ENCODE measurements around the gene FAM222B.
"Not testable (repeated sequence)": the region's sequence is repeated elsewhere in the genome, so short reads cannot be mapped to it uniquely, and the experiment has no call there.

Gene FAM222B

DNA sequence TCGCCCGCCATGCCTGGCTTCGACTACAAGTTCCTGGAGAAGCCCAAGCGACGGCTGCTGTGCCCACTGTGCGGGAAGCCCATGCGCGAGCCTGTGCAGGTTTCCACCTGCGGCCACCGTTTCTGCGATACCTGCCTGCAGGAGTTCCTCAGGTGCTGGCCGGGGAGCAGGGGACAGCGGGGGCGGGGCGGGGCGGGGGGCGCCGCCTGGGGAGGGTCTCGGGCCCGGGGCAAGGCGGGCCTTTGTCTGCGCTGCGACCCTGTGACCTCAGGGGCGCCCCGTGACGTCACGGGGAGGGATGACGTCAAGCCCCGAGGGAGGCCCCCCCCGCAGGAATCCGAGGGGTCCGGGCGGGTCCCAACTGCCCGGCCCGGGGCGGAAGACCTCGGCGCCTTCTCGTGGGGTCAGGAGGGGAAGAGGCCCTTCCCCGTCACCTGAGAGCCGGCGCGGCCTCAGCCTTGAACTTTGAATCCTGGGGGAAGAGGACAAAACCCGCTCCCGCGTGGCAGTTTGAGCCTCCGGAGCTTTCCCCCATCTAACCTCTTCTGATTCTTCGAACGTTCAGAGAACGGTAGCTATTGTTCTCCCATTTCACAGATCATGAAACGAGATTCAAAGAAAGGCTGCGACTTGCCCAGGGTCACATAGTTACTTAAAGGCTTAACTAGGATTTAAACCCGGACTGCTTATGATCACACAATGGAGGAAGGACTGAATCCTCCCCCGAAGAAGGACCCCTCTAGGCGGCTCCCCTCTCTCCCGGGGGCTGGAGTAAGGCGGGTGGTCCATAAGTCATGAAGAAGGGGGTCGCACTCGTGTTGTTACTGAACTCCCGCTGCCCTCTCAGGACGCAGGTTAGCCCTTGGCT, 98.3 kb downstream of the FAM222B start:
- peak; percentile 79 for DNase-seq

DNA sequence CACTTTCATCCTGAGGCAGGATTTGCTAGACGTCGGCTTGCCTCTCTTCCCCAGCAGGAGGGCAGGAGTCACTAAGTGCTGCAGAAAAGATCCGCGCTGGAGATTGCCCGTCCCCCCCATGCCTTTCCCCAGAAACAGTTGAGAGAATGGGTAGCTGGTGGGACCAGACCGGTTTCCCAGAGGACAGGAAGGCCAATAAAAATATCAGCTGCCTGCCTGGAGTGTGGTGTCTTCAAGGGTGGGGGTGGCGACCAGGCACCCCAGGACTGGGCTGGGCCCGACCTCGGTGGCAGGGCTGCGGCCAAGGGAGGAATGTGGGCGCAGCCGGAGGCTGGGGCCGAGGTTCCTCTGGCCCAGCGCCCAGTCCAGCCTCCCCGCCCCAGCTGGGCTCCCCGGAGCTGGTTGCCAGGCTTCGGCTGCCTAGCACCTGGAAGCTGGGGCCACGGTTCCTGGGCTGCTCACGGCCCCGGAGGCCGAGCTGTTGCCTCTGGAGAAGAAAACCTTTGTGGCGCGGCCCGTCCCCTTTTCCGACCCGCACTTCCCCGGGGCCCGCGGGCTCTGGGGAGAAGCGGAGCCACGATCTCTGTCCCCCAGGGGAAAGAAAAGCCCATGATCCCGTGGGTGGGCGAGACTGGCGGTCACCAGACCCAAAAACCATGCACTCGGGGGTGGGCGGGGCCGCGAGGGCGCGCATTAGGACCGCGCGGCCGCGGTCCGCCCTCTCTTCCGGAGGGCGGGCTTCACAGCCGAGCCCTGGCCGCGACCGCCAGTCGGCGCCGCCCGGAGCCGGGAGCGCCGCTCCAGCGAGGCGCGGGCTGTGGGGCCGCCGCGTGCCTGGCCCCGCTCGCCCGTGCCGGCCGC, 99.1 kb downstream of the FAM222B start, which contains the start of gene TRAF4:
TSS of gene TRAF4 (plus strand) at position 769 of the 861 bp plus-strand sequence. CDS start 102 bp downstream, outside the sequence.
- DNase-seq = peak; percentile 85

DNA sequence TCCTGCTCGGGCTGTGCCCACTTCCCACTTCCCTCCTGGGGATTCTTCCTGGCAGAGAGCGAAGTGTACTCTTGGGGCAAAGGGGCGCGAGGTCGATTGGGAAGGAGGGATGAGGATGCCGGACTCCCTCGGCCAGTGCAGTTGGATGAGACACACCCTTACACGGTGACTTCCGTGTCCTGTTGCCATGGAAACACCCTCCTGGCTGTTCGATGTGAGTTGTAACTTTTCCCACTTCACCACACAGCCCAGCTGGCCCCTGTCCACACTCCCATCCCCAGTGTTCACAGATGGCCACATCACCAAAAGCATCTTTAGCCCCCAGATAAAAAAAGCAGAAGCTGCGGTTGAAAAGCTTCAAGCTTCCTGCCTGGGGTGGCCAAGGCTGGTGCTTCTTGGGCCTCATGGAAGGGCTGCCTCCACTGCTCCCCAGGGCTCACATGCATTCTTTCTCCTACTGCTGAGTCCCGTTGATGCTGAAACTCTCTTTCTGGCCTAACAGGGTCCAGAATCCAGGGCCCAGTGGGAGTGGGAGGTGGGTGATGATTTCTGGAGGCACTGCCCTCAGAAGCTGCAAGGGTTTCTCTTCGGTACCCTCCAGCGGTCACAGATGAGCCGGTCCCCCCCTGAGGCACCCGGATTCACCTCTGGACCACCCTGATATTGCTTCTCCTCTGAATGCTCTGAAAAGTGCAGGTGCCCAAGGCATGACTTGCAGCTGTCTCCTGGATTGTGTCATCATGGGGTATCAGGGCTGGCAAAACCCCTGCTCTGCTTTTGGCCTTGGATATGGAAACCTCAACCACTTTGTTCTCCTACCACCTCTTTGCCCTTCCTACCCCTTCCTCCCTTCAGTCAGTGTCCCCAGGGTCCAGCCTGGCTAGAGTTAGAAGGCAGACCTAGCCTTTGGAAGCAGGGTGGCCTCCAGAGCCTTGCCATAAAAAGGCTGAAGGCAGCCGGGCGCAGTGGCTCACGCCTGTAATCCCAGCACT, 100.9 kb downstream of the FAM222B start:
- DNase-seq = no peak

DNA sequence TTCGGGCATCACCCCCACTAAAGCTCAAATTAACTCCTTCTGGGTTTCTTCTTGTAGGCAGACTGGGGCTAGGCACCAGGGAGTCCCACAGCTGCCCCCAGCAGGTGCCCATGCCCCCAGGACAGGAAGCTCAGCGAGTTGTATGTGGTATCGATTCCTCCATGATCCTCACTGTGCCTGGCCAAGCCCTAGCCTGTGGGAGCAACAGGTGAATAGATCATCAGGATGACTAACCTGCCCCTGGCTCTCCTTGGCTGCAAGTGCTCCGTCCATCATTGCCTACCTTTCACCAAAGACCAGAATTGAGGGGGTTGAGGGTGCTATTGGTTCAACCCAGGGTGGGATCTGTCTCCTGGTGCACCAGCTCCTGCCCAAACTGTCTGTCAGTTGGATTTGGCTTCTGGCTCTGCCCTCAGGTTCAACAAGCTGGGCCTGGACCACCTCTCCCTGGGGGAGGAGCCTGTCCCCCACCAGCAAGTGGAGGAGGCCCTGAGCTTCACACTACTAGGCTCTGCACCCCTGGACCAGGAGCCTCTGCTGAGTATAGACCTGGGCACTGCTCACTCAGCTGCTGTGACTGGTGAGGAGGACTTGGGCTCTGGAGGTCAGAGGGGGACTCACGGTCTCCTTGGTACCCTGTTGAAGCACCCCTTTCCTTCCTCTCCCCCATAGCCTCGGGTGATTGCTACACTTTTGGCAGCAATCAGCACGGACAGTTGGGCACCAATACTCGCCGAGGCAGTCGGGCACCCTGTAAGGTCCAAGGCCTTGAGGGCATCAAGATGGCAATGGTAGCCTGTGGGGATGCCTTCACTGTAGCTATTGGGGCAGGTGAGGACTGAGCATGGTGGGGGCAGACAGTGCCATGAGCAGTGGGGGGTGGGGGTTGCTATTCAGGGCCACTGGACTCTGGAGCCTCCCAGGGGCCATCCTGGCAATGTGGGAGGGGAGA, 101.9 kb downstream of the FAM222B start:
- no peak for DNase-seq

DNA sequence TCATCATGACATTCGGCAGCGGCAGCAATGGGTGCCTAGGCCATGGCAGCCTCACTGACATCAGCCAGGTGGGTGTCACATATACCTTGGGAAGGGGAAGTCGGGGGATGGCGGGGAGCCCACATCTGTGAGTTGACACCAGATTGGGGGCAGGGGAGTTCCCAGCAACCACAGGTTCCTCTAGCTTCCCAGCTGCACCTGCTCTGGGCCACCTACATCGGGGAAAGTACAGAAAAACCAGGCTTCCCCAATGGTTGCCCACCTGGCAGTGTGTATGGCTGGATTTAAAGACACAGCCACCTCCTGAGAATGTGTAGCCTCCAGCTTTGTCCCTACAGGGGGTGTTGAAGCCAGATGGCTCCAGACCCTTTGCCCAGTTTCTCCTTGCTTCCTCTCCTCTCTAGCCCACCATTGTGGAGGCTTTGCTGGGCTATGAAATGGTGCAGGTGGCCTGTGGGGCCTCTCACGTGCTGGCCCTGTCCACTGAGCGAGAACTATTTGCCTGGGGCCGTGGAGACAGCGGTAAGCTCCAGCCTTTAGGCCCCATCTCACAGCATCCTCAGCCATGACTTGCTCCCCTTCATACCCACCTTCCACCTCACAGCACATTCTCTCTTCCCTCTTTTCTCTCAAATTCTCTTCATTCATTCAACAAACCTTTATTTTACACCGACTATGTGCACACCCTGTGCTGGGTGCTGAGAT, 103.8 kb downstream of the FAM222B start:
- no peak for DNase-seq

DNA sequence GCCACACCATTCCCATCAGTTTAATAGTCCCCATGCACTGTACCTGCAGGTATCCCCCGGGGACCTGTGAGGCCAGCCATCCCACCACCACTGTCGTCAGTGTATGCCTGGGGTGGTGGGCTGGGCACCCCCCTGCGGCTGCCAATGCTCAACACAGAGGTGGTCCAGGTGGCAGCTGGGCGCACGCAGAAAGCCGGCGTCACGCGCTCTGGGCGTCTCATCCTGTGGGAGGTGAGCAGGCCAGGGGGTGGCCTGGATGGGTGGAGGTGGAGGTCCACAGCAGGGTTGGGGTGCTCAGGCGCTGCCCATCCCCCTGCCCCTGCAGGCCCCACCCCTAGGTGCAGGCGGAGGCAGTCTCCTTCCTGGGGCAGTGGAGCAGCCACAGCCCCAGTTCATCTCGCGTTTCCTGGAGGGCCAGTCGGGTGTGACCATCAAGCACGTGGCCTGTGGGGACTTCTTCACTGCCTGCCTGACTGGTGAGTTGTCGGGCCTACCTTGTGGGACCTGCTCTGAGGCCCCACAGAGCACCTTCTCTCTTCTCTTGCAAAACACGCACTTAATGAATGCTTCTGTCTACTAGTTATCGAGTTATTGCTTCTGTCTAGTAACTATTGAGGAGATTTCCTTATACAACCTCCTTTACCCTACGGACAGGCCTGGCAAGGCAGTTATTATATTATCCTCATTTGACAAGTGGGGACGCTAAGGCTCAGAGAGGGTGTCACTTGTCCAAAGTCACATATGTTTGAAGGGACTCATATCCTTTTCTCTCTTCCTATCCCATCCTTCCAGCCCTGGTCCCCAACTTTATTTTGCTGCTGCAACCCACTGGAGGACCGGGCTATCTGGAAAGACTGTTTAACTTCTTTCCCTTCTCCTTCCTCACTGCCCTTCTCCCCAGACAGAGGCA, 104.6 kb downstream of the FAM222B start:
- DNase-seq = no peak

DNA sequence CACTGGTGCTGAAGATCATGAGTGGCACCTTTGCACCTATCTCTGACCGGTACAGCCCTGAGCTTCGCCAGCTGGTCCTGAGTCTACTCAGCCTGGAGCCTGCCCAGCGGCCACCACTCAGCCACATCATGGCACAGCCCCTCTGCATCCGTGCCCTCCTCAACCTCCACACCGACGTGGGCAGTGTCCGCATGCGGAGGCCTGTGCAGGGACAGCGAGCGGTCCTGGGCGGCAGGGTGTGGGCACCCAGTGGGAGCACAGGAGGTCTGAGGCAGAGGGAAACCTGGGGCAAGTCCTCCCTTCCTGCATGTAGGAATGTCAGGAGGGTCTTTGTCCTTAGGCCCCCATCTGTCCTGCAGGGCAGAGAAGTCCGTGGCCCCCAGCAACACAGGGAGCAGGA, 105.3 kb downstream of the FAM222B start:
- no peak for DNase-seq

DNA sequence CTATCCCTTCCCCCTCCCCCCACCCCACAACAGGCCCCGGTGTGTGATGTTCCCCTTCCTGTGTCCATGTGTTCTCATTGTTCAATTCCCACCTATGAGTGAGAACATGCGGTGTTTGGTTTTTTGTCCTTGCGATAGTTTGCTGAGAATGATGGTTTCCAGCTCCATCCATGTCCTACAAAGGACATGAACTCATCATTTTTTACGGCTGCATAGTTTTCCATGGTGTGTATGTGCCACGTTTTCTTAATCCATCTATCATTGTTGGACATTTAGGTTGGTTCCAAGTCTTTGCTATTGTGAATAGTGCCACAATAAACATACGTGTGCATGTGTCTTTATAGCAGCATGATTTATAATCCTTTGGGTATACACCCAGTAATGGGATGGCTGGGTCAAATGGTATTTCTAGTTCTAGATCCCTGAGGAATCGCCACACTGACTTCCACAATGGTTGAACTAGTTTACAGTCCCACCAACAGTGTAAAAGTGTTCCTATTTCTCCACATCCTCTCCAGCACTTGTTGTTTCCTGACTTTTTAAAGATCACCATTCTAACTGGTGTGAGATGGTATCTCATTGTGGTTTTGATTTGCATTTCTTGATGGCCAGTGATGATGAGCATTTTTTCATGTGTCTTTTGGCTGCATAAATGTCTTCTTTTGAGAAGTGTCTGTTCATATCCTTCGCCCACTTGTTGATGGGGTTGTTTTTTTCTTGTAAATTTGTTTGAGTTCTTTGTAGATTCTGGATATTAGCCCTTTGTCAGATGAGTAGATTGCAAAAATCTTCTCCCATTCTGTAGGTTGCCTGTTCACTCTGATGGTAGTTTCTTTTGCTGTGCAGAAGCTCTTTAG, 106.4 kb downstream of the FAM222B start:
- DNase-seq = not testable (repeated sequence)

DNA sequence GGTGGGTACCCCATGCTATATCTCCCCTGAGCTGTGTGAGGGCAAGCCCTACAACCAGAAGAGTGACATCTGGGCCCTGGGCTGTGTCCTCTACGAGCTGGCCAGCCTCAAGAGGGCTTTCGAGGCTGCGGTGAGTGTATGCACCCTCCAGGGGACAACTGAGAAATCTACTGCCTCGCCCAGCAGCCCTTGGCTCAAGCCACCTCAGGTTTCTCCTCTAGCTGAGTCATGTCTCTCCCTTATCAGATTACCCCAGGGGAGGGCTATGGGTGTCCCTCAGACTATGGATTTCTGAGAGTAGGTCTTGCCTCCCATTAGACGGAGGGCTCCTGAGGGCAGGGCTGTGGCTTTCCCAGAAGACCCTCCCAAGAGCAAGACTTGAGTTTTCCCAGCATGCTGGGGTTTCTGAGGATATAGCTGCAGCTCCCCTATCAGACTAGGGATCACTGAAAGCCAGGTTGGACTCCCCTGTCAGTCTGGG, 107.3 kb downstream of the FAM222B start:
- DNase-seq = no peak

DNA sequence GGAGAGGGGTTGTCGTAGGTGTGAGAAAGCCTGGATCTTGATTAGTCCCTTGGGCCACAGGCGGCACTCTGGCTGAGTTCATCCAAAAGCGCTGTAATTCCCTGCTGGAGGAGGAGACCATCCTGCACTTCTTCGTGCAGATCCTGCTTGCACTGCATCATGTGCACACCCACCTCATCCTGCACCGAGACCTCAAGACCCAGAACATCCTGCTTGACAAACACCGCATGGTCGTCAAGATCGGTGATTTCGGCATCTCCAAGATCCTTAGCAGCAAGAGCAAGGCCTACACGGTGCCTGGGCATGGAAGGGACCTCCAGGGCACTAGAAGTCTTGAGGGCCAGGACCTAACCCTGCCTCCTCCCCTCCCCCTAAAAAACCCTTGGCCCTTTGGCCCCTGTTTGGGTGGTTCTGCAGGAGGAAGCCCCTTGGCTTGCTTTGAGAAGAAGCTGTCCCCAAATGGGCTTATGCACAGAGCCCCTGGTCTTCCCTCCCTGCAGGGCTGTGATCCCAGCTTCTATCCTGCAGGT, 107.8 kb downstream of the FAM222B start:
- no peak for DNase-seq

DNA sequence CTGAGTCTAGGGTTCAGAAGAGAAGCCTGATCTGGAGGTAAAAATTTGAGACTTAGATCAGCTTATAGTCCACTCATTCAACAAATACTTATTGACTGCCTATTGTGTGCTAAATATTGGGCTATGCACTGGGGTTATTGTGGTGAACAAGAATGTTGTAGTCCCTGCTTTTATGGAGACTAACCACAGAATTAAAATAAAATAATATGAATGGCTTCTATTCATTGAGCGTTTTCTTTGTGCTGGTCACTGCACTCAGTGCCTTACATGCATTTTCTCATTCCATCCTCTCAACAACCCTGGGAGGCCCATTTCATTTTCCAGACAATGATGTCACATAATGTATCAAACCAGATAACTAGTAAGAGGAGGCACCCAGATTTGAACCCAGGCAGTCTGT, 109.2 kb downstream of the FAM222B start:
- DNase-seq = no peak

DNA sequence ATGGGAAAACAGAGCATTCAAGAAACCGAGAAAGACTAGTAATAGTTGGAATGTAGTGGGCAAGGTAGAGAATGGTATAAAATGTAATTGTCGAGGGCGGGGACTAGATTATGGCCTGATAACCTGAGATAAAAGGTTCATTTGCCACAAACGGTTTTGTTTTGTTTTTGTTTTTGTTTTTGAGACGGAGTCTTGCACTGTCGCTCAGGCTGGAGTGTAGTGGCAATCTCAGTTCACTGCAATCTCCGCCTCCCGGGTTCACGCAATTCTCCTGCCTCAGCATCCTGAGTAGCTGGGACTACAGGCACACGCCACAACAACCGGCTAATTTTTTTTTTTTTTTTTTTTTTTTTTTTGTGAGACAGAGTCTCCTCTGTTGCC, 112.7 kb downstream of the FAM222B start:
- DNase-seq = no peak

DNA sequence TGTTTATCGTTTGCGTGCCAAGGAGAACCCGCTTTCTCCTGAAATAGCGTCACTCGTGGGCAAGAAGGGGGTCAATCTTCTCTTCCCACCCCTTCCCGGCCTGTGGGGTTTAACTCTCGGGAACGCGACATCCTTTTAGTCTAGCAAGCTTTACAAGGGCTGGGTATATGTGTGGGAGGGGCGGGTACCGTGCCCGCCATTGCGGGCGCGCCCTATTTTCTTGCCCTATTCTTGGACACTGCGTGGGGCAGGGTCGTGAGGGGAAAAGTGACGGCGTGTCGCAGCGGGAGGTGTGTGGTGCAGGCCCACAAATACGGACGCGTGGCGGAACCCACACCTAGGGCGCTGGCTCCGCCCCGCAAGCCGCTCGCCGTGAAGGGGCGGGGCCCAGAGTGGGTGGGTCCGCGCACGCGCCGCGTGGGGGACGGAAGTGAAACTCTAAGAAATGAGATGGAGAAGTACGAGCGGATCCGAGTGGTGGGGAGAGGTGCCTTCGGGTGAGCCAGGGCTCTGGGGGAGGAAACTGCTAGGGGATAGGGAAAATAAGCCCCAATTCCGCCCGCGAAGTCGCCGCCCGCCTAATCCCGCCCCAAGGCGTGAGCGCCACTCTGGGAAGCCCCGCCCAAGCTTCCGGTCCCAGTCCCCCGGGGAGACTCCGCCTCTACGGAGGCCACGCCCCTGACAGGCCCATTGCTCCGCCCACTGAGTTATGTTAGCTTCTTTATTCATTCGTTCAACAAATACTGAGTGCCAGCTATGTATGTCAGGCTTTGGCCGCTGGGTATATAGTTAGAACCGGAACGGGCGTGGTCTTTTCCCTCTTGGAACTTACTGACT, 114.0 kb downstream of the FAM222B start, which contains the start of gene NEK8:
TSS of gene NEK8 (plus strand) at position 425 of the 837 bp plus-strand sequence. CDS start at position 451, 26 bp downstream.
- DNase-seq = peak; percentile 98

DNA sequence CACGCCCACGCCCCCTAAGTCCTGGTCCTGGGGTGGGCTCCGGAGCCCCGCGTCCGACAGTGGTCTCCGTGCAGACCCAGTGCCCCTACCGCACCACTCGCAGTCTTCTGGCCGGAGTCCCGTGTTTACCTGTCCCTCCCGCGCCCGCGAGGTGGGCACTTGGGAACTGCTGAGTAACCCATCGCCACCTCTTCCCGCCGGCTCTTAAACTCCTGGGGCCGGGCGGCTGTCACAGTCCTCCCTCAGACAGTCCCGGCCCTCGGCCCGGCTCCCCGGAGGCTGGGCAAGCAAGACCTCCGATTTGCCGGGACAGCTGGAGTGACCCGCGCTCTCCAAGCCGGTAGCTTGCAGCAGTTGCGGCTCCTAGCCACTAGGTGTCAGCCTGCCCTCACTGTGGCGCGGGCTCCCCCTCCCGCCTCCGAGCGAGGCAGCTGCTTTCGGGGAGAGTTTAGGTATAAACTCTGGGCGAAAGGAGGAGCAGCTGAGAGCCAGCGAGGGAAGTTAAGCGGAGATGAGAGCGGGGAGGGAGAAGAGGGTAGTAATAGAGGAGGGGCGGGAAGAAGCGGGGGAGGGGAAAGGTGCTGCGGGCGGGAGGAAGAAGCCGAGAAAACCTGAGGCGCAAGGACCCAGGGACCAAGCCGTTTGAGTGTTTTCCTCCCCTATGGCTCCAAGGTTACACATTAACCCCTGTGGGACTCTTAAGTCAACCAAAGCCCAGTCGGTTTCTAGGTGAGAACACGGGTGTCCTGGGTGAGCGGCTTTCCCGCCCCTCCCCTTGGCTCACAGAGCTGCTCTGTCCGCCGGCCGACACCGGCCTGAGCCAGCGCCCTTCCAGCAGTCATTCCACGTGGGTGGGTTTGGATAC, 115.7 kb downstream of the FAM222B start:
- peak; percentile 97 for DNase-seq

DNA sequence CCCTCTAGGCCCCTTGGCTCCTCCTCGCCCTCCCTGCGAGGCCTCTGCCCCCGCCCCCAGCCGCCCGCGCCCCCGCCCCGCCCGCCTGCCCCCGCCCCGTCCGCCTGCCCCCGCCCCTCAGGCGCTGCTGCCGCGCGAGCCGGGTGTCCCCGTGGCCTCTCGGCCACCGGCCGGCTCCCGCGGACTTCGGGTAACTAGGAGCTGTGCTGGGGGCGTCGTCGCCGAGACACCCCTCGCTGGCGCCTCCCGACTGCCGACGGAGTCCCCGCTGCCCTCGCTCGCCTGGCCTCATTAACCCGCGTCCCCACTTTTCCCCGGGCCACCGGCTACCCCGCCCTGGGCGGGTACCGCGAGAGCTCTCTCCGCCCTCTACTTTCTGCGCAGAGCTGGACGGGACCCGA, 116.4 kb downstream of the FAM222B start, which contains the start of gene TLCD1:
TSS of gene TLCD1 (minus strand) at position 8 of the 401 bp plus-strand sequence. CDS start 136 bp downstream, outside the sequence.
- peak; percentile 82 for DNase-seq
